KBM-7 (cell line): ENCODE data around the gene VWA2.

Experiments used
- DNase-seq: peaks from one replicate; pipeline ENCODE4 v3.0.0-alpha.2; 2015
- in situ Hi-C: fragments of 300-500 bp; cut with MboI; formaldehyde crosslinking; loops from 2 replicates; pipeline ENCODE4 v1.14.3; 2020; ENCODE audit warnings: low sequenced_read_pairs, low pct_unique_long_range_greater_than_20kb, mixed read lengths

VWA2 gene

DNA sequence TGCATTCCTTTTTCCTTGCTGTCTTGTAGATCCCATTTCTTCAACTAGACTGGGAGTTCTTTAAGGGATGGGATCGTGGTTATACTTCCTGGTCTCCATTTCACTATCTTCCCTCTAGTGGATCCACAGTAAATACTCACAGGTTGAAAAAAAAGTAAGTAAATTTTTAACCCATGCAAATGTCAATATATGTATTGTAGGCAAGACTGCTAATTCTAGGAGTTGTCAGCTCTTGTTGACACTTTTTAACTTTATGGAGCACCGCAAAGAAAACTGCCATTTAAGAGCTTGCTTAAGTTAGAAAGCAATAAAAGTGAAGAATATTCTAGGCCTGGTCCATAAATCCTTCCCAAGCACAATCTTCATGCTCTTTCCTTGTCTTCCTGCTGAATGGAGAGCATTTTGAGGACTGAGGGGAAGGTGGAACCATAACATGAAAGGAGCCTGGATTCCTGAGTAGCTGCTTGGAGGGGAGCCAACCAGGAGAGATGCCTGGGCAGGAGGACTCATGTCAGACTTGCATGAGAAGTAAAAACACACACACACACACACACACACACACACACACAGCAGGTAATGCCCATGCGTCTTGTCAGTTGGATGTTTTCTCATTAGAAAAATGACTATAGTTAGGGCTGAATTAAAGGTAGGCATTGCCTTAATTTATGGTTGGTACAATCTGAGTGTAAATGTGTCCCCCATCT, 32.2 kb downstream of the VWA2 start:
- DNase-seq = no peak

DNA sequence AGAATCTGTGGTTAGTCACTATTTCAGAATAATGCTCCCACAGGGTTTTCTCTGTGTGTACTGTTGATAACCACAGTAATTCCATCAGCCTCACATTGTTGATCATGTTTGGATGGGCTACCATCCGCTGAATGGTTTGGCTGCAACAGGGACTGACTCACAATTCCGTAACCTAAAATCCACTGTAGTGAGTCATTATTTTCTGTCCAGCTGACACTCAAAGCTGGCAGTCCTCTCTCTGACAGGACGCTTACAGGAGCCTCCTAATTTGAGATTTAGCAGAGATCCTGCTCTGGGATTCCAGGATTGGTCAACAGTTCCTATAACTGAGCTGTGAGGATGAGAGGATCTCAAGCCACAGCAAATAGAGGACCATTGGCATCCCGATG, 32.7 kb downstream of the VWA2 start:
- DNase-seq = no peak
- in situ Hi-C loops = no loop called here

More for the DNA sequence above, 32.2 kb downstream of the VWA2 start:
- in situ Hi-C loops = no loop called here

DNA sequence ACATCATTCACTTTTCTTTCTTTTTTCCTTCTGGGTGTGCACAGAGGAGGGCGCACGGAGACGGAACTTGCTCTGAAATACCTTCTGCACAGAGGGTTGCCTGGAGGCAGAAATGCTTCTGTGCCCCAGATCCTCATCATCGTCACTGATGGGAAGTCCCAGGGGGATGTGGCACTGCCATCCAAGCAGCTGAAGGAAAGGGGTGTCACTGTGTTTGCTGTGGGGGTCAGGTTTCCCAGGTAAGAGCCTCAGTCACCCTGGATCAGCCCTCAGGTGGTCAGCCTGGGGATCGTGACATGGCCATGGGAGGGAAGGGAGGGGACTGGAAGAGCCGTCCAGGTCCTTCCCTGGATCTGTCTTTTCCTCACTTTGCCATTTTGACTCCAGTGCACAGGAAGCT, 33.6 kb downstream of the VWA2 start:
- in situ Hi-C loops = no loop called here
- no peak for DNase-seq

DNA sequence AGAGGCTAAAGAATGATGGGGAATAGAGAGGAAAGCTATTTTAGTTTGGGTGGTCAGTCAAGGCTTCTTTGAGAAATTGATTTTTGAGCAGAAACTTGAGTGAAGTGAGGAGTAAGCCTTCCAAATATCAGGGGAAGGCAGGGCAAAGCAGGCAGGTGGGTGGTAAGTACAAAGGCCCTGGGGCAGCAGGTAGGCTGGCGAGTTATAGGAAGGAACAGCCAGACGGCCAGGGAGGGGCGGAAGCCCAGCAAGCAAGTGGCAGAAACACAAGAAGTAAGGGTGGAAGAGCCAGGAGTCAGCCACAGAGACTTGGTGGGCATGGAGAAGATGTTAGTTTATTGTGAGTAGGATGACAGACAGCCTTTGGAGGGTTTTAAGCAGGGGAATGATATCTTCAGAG, 34.9 kb downstream of the VWA2 start:
- DNase-seq = no peak
- in situ Hi-C loops = no loop called here

- no peak for DNase-seq
- in situ Hi-C loops = no loop called here
Observed at GRCh38 chr10:114274616-114275453, 35.8 kb downstream of the VWA2 start.

GRCh38 chr10:114276066-114276465, 37.0 kb downstream of the VWA2 start:
- DNase-seq = no peak
- in situ Hi-C loops = no loop called here

GRCh38 chr10:114276671-114277070, 37.6 kb downstream of the VWA2 start:
- in situ Hi-C loops = no loop called here
- DNase-seq = no peak

DNA sequence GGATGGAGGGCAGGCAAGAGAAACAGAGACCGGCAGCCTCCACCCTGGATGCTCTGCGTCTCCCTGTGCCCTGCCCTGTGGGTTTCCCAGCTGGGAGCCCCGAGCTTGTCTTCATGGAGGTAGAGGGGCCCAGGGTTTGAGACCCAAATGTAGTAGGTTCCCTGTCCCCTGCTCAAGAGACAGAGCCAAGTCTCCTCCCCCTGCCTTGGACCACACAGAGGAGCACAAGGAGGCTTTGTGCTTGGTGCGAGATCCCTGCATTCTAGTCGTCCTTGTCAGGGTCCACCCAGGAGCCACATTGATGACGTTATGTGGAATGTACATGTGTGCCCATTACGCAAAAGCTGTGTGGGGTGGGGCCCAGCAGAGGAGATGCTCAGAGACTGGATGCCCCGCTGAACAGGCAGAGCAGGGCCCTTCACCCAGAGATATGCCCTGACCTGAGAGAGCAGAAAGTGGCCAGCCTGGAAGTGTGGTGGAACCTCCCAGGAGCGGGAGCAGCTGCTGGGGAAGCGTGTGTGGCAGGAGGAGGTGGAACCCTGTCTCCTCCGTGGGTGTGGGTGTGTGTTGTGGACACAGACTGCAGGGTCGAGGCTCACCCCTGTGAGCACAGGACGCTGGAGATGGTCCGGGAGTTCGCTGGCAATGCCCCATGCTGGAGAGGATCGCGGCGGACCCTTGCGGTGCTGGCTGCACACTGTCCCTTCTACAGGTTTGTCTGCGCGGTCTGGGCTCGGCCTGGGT, 39.3 kb downstream of the VWA2 start:
- in situ Hi-C loops = no loop called here

DNA sequence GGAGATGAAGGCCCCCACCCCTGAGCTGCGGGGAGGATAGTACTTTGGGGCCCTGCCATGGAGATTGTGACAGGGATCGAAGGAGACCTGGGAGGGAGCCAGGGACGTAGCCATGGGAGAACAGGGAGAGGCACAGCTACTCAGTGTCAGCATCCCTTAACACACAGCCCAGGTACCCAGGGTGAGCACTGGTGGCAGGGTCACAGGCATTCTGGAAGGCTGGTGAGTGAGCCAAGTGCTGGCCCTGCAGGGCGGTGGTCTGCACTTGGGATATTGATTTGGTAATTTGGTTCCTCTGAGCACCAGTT, 39.8 kb downstream of the VWA2 start:
- DNase-seq = no peak
- in situ Hi-C loops = no loop called here

More for the DNA sequence above, 39.3 kb downstream of the VWA2 start:
- no peak for DNase-seq

- DNase-seq = no peak
- in situ Hi-C loops = no loop called here
Observed at GRCh38 chr10:114279289-114279688, 40.2 kb downstream of the VWA2 start.

DNA sequence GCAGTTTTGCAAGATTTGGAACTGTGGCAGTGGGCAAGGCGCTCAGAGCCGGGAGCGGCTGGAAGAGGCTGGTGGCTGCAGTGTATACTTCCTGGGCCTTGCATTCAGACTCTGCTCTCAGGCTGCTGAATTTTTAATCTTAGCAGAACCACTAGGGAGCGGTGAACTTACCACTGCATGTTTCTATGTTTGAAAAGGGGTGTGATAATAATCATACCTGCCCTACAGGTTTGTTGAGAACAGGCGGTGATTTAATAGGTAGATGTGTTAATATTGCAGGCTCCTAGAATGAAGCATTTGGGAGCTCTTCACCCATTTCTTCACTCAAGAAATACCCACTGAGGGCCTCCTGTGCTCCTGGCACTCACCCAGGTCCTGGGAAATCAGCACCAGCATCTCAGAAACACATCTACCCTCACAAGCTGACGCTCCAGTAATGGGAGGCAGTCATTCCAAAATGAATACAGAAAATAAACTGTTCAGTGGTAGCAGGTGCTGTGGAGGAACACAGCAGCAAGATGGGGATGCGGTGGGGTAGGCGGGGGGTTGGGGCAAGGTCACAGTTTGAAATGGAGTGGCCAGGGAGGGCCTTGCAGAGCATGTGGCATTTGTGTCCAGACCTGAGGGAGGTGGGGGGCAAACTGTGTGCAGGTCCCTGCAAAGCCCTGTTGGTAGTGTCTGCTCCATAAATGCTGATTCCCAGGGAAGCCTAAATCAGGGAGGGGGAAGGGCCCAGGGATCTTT, 41.0 kb downstream of the VWA2 start:
- in situ Hi-C loops = no loop called here
- DNase-seq = no peak

GRCh38 chr10:114281006-114281405, 42.0 kb downstream of the VWA2 start:
- in situ Hi-C loops = no loop called here
- no peak for DNase-seq

DNA sequence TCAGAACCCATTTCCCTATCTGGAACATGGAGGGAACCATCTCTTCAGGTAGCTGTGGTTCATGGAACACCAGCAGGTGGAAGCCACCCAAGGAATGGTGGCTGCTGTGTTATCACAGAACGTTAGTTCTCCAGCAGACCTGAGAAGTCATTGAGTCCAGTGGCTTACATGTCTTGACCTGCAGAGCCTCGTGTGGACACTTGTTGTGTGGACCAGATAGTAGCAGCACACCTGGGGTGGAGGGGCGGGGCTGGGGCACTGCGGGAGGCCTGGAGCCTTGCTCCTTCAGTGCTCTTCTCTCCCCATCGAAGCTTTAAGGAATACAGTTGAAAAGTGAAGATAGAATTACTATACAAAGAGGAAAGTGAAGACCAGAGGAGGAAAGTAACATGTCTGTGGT, 42.4 kb downstream of the VWA2 start:
- in situ Hi-C loops = no loop called here
- DNase-seq = no peak

- in situ Hi-C loops = no loop called here
- DNase-seq = no peak
Observed at GRCh38 chr10:114282526-114282925, 43.5 kb downstream of the VWA2 start.

DNA sequence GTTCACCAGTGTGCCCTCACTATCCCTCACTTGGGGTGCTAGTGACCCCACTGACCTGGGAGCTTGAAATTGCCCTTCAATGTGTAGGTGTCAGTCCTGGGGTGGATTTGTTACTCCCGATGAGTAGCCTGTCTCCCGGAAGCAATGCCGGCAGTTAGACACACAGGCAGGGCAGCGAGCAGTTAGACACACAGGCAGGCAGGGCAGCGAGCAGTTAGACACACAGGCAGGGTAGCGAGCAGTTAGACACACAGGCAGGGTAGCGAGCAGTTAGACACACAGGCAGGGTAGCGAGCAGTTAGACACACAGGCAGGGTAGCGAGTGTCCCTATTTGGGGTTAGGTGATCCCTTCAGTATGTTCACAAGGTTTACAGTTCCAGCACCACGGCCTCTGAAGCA, 44.0 kb downstream of the VWA2 start:
- no peak for DNase-seq
- in situ Hi-C loops = no loop called here

- no peak for DNase-seq
- in situ Hi-C loops = no loop called here
Observed at GRCh38 chr10:114283535-114284234, 44.6 kb downstream of the VWA2 start.

DNA sequence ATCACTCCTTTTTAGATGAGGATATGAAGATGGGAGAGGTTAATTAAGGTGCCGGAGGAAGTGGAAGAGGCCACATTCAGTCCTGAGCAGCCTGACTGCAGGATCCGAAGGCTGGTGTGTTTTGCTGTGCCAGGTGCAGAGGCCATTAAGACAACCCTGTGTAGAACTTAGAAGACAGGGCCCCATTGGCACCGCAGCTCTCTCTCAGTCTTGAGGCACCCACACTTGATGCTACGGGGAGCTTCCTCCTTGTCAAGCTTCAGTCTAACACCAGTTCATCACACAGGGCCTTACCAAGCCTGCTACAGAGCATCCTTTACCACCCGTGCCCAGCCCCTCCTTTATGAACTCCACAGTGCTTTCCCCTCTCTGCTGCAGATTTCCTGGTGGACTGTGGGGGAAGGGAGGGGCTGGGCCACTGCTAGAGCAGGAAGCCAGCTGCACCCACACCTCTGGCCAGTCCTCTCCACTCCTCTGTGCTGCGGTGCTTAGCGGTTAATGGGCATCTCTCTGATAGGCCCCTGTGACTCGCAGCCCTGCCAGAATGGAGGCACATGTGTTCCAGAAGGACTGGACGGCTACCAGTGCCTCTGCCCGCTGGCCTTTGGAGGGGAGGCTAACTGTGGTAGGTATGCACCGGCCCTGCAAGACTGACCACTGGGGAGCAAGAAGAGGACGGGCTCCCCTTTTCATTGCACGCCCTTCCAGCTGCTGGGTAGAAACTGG, 45.5 kb downstream of the VWA2 start:
- DNase-seq = no peak
- in situ Hi-C loops = no loop called here

DNA sequence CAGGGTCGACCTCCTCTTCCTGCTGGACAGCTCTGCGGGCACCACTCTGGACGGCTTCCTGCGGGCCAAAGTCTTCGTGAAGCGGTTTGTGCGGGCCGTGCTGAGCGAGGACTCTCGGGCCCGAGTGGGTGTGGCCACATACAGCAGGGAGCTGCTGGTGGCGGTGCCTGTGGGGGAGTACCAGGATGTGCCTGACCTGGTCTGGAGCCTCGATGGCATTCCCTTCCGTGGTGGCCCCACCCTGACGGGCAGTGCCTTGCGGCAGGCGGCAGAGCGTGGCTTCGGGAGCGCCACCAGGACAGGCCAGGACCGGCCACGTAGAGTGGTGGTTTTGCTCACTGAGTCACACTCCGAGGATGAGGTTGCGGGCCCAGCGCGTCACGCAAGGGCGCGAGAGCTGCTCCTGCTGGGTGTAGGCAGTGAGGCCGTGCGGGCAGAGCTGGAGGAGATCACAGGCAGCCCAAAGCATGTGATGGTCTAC, 46.9 kb downstream of the VWA2 start:
- DNase-seq = no peak
- in situ Hi-C loops = no loop called here
